DOHH2 (cell line): ENCODE results near the gene TMEM132D.

Experiments
- EZH2phosphoT487 ChIP-seq: fragments of 200-600 bp; sonication (generic); IDR thresholded peaks from 2 replicates; pipeline ENCODE4 v1.6.1; 2017; ENCODE audit warnings: borderline replicate concordance, mild to moderate bottlenecking, antibody characterized with exemption, low read length, moderate library complexity, mixed read lengths
- TF ChIP-seq, protein P1 (sequence below): fragments of 200-600 bp; sonication (generic); IDR thresholded peaks from one replicate; pipeline ENCODE4 v1.5.1; 2014; ENCODE audit warnings: antibody characterized with exemption, mild to moderate bottlenecking, low read depth, low read length; ENCODE audit not compliant: poor library complexity, severe bottlenecking

- TF ChIP-seq, protein P1, sequence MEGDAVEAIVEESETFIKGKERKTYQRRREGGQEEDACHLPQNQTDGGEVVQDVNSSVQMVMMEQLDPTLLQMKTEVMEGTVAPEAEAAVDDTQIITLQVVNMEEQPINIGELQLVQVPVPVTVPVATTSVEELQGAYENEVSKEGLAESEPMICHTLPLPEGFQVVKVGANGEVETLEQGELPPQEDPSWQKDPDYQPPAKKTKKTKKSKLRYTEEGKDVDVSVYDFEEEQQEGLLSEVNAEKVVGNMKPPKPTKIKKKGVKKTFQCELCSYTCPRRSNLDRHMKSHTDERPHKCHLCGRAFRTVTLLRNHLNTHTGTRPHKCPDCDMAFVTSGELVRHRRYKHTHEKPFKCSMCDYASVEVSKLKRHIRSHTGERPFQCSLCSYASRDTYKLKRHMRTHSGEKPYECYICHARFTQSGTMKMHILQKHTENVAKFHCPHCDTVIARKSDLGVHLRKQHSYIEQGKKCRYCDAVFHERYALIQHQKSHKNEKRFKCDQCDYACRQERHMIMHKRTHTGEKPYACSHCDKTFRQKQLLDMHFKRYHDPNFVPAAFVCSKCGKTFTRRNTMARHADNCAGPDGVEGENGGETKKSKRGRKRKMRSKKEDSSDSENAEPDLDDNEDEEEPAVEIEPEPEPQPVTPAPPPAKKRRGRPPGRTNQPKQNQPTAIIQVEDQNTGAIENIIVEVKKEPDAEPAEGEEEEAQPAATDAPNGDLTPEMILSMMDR = no peak
- TF ChIP-seq EZH2phosphoT487 = no peak
Measured at GRCh38 chr12:129378496-129378895, 525.3 kb downstream of the TMEM132D start.
